SU-DHL-6 (cell line): Measurements from ENCODE around the gene PFN1.

Experiments used
- CTCF ChIP-seq: fragments of 200-600 bp; sonication (generic); IDR thresholded peaks from one replicate; pipeline ENCODE4 v1.5.1; 2017; ENCODE audit warnings: antibody characterized with exemption, mild to moderate bottlenecking, low read length, moderate library complexity; ENCODE audit not compliant: insufficient read depth, poor library complexity, severe bottlenecking
- EZH2phosphoT487 ChIP-seq: fragments of 200-600 bp; sonication (generic), shearing (Covaris generic); conservative IDR thresholded peaks from 2 replicates; pipeline ENCODE4 v1.6.1; 2018; ENCODE audit warnings: mild to moderate bottlenecking, antibody characterized with exemption, low read length, moderate library complexity, mixed read lengths

GRCh38 chr17:4928881-4929280 is 19.4 kb downstream of the PFN1 start:
- no peak for TF ChIP-seq CTCF
- TF ChIP-seq EZH2phosphoT487: no peak
